GM18907 (cell line): ENCODE results near the gene KIF18A.
"Not testable (repeated sequence)": the region's sequence is repeated elsewhere in the genome, so short reads cannot be mapped to it uniquely, and the experiment has no call there.

ENCODE experiments used
- ATAC-seq: cut with Tn5 transposase; IDR thresholded peaks from one replicate; pipeline ENCODE4 v1.9.1; 2021; ENCODE audit warnings: mild to moderate bottlenecking, moderate library complexity; ENCODE audit not compliant: unreplicated experiment

KIF18A gene

DNA sequence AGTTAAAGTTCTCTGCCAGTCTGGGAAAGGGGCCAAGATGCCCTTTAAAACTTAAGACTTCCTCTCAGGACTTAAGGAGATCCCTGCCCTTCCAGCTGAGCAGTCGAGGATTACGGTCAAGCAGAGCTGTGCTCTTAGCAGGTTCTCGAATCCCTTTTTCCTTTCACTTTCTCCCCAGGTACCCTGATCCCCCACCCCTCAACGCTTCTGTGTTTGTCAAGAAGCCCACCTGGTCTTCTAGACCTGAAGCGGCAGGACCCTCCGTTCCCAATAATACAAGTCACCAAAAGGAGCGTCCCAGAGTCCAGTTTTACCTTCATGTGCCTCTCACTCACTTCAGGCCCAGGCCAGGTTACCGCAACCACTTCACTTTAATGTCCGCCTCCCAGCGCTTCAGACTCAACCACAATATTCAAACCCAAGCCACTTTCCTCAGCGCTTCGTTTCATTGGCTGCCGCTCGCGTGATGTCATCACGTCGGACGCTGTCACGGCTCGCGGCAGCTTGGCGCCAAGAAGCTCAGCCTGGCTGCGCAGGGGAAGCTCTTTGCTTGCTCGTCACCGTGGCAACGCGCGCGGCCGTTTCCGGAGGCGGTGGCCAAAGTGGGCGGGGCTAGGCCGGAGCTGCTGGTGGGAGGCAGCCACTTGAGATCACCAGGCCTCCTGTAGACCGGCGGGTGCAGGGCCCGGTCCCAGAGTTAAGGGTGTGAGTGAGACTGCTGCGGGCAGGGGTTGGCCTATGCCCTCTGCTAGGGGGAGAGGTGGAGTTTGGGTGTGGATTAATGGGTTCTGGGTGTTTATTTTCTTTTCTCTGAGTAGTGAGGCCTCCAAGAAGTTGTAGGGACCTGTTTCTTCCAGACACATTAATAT is at the start of gene KIF18A, which contains the start of gene METTL15:
TSS of gene KIF18A (minus strand) at position 407 of the 869 bp plus-strand sequence. CDS start 10,209 bp downstream, outside the sequence.
TSS of gene METTL15 (plus strand) at position 639 of the 869 bp plus-strand sequence. CDS start 4,947 bp downstream, outside the sequence.
- peak; percentile 96 for ATAC-seq

DNA sequence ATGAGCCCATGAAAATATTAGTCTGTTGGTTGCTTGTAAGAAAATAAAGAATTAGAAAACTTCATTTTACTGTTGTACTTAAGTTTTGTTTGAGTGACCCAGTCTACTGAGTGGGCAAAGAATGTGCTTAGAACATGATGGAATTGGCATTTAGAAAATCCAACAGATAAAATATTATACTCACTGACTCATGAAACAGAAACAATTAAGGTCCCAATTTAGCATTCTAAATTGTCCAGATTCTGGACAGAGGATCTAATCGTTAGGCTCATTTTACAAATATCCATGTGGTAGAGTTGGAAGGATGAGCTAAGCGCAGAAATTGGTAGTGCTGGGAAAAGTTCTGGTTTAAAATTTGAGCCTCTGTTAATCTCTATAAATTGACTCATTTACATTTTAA is 45.6 kb upstream of the KIF18A start:
- ATAC-seq, result no peak

DNA sequence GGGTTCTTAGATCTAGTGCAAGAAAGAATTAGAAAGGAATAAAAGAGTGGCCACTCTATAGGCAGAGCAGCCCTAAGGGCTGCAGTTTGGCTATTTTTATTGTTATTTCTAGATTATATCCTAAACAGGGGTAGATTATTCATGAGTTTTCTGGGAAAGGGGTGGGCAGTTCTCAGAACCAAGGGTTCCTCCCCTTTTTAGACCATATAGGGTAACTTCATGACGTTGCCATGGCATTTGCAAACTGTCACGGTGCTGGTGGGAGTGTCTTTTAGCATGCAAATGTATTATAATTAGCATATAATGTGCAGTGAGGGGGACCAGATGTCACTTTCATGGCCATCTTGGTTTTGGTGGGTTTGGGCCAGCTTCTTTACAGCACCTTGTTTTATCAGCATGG is 44.8 kb upstream of the KIF18A start:
- ATAC-seq, result no peak

DNA sequence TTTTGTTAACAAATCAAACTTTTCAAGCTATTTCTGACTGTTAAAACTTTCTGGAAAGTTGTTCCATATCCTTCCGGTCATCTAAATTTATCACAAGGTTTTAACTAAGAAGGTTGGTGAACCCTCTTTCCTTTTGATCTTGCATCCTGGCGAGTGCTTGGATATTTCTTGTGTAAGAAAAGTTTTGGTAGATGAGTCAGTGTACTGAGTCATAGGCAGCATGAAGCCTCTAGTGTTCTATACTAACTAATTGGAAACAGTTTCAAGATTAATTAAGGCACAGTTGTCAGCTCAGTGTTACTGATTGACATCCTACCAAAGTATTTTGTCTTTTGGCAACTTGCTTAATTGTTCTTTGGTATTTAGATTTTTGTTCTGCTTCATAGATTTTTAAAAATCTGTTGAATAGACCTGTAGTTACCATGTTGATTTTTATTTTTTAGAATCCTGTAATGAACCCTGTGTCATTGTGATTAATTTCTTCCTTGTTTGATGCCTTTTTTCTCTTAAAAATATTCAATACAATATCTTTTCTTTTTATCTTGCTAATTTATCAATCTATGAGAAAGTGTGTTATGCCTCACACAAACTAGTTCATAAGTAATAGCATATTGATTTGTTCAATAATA is 38.3 kb upstream of the KIF18A start:
- no peak for ATAC-seq

DNA sequence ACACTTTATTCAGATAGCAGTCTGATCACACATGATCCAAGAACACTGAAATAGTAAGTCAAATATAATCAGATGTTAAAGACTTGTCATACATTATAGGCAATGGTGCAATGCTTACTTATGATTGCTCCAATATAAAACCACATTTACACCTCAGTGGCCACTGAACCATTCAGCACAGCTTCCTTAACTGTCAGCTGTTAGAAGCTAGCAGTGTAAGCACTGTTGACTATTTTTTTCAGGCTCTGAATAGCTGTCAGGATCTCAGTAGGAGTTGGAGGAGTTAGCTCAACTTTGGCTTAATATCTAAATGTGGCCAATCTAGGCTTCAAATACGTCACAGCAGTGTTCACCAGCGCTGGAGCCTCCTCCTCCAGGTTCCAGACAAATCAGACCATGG is 36.9 kb upstream of the KIF18A start:
- no peak for ATAC-seq

DNA sequence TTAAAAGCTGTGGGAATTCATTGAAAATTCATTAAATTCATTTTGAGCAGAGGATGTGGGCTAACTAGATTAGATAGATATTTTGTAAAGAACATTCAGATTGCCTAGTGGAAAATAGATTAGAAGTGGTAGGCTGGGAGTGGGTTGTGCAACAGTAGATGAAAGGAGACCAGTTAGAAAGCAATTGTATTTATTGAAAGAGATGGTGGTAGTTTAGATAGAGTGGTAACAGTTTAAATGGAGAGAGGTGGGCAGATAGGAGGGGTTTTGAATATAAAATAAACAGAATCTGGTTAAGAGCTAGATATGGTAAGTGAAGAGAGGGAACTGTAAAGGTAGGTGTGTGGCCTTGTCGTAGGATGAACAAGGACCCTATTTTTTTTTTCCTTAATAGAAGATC is 34.8 kb upstream of the KIF18A start:
- ATAC-seq, result no peak

DNA sequence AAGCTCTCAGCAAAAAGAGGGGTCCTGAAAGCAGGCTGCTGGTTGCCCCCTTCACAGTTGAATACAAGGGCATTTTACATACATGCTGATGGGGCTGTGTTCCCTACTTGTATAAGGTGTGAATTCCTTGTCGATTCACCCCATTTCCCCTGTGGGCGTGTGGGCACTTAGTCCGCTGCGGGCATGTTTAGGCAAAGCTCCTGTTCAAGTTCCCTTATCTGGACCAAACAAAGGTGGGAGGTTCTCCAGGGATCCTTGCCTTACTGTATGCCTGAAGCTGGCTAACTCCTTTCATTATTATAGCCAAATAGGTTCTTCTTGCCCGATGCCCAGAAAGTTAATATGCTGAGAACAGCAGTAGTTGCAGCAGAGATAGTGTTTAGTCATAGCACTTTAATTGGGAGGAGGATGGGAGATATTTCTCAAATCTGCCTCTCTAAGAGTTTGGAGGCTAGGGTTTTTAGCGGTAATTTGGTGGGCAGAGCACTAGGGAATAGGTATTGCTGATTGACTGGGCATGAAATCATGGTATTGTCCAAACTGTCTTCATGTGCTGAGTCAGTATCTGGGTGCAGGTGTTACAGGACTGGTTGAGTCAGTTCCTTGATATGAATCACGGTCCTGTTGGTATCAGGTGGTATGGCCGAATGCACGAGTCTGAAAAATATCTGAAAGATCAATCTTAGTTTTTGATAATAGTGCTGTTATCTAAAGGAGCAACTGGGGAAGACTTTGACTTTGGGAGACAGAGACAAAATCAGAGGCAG is 32.9 kb upstream of the KIF18A start:
- ATAC-seq, result no peak

DNA sequence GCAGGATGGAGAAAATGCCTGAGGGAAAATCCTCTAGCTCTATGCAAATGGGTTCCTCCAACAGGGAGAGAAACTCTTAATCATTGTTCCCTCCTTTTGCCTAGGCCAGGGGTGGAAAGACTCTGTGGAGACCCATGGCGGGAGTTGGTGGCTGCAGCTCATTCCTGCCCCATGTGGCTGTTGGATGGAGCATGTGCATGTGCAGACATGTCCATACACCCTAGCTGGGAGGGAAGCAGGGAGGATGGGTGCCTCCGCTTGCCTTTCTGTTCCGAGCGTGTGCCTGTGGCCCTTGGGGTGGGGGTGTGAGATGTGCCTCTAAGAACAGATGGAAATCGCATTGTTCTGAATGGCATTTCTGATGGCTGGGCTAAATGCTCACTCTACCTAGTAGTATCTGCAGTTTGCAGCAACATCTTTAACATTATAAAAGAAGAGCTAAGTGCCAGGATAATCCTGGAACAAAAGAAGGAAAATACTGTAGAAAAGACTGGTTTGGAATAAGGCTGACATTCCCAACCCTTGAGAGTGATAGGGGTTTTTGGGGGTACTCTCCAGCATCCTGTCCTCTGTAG is 32.0 kb upstream of the KIF18A start:
- ATAC-seq, result no peak

DNA sequence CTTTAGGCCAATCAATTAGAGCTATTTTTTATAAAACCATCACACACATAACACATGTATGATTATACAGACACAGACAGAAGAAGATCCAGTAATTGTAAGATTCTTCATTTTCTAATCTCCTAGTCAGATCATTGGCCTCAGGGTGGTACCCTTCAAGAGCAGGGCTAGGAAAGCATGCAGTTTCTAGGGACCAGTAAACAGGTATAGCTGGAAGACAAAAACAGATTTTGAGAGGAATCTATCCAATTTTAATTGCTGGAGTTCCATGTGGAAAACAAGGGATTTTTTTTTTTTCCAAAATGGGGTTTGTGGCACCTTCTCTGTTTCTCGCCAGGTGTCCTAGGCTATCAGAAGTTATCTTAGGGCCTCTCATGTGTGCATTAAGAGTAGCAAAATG is 29.9 kb upstream of the KIF18A start:
- no peak for ATAC-seq

DNA sequence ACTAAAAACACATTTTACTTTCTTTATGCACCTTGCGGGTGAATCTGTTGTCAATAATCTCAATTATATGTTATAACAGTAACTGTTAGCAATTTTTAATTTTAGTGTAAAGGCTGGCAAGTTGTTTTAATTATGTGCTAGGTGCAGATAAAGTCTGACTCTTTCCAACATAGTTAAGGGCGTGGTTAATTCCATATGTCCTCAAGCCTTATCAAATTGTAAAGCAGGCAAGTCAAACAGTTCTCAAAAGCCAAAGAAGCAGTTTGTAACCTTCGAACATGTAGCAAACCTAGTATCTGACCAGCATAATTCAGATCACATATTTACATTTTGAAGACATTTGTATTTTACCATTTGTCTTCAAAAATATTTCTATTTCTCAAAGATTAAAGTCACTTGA is 29.4 kb upstream of the KIF18A start:
- no peak for ATAC-seq

DNA sequence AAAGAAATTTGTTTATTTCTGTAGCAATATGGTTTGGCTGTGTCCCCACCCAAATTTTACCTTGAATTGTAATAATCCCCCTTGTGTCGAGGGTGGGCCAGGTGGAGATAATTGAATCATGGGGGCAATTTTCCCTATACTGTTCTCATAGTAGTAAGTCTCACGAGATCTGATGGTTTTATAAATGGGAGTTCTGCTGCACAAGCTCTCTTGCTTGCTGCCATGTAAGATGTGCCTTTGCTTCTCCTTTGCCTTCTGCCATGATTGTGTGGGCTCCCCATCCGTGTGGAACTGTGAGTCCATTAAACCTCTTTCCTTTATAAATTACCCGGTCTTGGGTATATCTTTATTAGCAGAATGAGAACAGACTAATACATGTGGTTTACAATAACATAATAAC is 28.2 kb upstream of the KIF18A start:
- ATAC-seq, result not testable (repeated sequence)

DNA sequence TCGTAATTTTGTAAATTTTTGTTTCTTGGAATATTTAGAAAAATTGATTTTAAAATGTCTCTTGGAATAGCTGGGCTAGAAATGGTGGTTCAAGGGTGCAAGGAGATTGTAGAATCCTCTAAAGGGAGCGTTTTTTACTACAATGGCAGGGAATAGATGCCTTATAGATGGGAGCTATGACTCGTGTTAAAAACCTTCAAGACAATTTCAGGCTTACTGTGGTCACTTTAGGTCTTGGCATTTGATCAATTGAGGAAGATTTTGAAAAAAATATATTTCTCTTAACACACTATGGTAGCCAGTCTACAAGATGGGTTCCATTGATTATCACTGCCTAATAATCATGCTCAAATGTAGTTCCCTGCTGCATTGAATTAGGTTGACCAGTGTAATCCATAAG is 25.2 kb upstream of the KIF18A start:
- ATAC-seq, result no peak

DNA sequence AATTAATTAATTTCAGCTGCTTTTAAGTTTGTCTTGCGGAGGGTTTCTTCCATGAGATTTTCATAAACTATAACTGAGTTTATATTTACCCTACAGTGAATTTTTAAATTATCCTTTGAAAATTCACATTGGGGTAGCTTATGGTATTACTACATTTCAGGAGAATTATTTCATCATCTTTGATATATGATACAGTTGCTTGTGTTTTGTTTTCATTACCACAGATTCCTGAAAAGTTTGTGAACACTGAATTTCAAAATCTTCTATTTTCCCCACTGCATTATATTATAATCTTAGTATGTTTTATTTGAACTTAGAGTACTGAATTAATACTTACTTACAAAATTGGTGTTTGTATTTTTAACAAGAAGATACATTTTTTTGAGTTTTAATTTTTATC is 24.6 kb upstream of the KIF18A start:
- no peak for ATAC-seq

DNA sequence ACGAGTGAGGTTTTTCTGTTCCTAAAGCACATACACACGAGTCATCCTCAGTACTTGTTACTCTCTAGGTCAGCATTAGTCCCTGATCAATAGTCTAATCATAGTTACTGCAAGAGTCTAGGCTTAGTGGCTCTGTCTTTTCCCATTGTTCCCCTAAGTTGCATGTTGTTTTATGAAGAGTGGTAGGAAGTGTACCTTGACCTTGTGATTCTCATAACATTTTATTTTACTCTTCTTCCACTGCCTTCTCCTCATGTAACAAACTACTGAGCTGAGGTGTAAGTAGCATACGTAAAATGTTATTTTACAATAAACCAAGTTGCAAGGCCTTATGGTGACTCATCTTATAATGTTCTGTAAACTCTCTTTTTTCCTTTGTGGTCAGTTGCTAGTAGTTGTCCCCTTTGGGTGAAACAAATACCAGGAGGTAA is 15.2 kb upstream of the KIF18A start:
- ATAC-seq, result no peak

DNA sequence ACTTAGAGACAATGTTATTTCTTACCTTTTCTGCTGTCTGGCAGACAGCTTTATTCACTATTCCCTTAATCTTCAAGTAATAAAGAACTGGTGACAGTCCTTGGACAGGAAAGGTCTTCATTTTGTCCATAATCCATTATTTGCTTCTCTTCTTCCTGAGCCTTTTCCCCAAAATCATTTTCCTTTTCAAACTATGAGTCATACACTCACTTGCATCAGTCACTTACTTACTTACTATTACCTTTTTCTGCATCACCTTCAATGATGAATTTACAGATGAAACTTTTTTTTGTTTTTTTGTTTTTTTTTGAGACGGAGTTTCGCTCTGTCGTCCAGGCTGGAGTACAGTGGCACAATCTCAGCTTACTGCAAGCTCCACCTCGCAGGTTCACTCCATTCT is 9.8 kb upstream of the KIF18A start:
- no peak for ATAC-seq

DNA sequence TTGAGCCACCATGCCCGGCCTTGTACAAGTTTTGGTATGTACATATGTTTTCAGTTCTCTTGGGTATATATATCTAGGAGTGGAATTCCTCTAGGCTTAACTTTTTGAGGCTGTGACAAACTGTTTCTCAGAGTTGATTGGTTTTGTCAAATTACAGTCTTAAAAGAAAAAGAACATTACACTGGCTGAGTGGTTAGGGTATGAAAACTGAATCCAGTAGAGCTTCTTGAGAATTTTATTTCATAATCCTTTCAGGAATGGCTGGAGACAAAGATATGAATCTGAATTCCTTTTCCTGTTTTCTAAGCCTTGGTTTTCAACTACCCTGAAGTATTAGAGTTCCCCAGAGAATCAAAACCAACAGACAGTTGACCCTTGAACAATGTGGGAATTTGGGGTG is 6.8 kb upstream of the KIF18A start:
- ATAC-seq, result no peak

DNA sequence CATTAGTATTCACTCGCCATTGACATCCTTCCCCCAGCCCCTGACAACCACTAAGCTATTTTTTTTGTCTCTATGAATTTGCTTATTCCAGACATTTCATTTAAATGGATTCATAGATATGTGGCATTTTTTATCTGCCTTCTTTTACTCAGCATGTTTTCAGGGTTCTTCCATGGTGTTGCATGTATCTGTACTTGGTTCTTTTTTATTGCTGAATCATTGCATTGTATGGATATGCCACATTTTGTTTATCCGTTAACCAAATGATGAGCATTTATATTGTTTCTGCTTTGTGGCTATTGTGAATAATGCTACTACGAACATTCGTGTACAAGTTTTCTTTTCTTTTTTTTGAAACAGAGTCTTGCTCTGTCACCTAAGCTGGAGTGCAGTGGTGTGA is 6.2 kb upstream of the KIF18A start:
- ATAC-seq, result no peak

DNA sequence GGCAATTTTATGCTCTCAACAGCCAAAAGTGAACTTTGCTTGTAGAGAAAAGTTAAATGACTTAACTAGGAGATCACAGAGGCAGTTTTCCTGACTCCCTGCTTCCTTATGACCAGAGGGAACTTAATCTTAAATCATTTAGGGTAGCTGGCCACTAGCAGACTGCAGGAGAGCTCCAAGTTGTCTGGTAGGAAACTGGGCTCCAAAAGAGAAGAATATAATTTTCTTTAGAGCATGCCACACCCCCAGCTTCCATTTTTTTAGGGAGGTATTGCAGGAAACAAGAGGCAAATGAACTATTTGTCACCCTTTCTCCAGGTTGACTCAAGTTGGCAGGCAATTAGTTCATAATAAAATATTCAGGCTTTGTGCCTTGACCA is 2.9 kb upstream of the KIF18A start:
- no peak for ATAC-seq

DNA sequence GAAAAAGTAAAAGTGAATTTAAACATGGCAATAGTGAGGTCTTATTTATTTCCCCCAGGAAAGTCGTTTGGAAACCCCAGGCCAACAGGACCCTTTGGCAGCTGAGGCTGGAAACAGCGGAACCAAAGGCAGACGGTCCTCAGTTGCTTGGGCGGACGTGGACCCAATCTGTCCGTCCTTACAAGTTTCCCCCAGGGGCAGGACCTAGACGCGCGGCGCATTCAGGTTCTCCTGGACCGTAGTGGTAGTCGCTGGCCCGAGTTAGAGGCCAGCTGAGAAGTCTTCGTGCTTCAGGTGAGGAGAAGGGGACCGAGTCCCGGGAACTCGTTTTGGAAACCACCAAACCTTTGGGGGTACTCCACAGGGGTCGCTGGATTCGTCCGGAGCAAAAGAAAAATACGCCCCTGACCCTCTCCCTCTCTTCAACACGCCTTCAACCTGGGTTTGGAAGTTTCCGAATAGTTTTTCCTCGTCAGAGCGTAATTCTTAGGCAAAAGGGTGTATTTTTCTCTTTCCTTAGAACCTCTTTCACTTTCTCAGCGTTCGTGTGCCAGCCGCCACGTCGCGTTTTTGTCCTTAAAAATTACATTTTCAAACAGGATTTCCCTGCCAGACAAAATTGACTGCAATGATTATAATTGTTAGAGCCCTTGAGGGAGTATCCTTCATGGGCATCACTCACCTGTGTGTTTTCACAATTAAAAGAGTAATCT is 2.3 kb upstream of the KIF18A start:
- ATAC-seq, result peak; percentile 41

DNA sequence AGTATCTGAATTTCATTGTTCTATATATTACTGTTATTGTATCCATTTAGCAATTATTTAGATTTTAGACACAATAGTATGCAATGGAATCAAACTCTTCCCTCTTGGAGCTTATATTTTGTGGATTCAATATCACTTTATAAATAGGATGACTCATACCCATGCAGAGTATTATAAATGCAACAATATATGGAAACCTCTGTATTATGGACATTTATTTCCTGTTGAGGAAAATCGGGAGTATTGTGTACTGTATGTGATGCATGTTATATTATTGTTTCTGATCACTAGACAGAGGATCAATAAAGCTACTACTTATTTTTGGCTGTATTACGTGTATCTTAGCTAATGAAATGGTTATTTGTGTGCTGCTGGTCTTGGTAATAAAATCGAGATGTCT is 1.0 kb upstream of the KIF18A start:
- ATAC-seq, result no peak
